ENCODE data around the gene BRIP1. TPM values are rescaled to one million over a fixed set of nuclear protein-coding genes. Genes with fewer than 3 reads are reported as not detected.

The BRIP1 gene
- total RNA-seq, 1 donor from 2014 or later, result 2.4 TPM

- Mint-ChIP-seq H3K4me1 (ENCODE audit: low read depth, unreplicated experiment) (no peaks in the 10 kb centered on the region), H3K9me3 (ENCODE audit: unreplicated experiment) (no peaks in the 10 kb centered on the region), H3K27me3 (ENCODE audit: unreplicated experiment) (no peaks in the 10 kb centered on the region), H3K27ac (ENCODE audit: unreplicated experiment) (no peak overlapping the region), H3K36me3 (ENCODE audit: unreplicated experiment) (no peaks in the 10 kb centered on the region), H3K4me3 (ENCODE audit: unreplicated experiment) (no peak overlapping the region)
- TF ChIP-seq CTCF (IDR thresholded peaks at IDR 0.05; ENCODE audit: partially characterized antibody, unreplicated experiment), result no peak
- no peak for DNase-seq
Observed at GRCh38 chr17:61815863-61816503, 47.3 kb downstream of the BRIP1 start.

DNA sequence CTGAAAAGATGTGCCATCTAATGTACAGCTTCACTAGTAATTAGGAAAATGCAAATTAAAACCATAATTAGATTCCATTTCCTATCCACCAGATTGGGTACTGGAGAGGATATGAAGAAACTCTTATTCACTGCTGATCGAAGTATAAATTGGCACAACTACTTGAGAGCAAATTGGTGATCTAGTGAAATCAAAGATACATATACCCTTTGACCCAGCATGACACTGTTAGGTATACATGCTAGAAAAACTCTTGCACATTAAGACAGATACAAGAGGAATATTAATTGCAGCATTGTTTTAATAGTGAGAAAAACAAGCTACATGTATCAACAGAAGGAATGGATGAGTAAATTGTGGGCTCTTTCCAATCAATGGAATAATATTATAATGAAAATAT is 48.8 kb downstream of the BRIP1 start:
- Mint-ChIP-seq H3K4me1 (ENCODE audit: low read depth, unreplicated experiment) (no peaks in the 10 kb centered on the region), H3K36me3 (ENCODE audit: unreplicated experiment) (no peaks in the 10 kb centered on the region), H3K9me3 (ENCODE audit: unreplicated experiment) (no peaks in the 10 kb centered on the region), H3K4me3 (ENCODE audit: unreplicated experiment) (no peak overlapping the region), H3K27me3 (ENCODE audit: unreplicated experiment) (no peaks in the 10 kb centered on the region), H3K27ac (ENCODE audit: unreplicated experiment) (no peak overlapping the region)
- no peak for TF ChIP-seq CTCF (IDR thresholded peaks at IDR 0.05; ENCODE audit: partially characterized antibody, unreplicated experiment)
- DNase-seq, result no peak

DNA sequence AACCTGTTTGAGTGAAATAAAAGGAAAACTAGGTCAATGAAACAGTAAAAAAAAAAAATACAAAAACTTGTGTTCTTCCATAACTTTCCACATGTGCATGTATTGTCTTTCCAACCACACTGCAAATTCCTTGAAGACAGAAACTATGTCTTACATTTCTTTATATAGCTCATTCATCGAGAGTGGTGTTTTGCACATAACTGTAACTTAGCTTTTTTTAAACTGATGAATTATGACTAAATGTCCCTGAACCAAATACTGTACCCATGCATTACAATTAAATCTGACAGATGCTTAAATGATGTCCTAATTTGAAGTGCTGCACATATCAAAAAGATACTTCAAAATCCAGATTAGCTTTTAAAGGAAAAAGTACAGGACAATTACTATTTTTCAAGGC is 50.1 kb downstream of the BRIP1 start:
- Mint-ChIP-seq H3K4me3 (ENCODE audit: unreplicated experiment) (no peak overlapping the region), H3K36me3 (ENCODE audit: unreplicated experiment) (no peaks in the 10 kb centered on the region), H3K9me3 (ENCODE audit: unreplicated experiment) (no peaks in the 10 kb centered on the region), H3K27ac (ENCODE audit: unreplicated experiment) (no peak overlapping the region), H3K27me3 (ENCODE audit: unreplicated experiment) (no peaks in the 10 kb centered on the region), H3K4me1 (ENCODE audit: low read depth, unreplicated experiment) (no peaks in the 10 kb centered on the region)
- no peak for DNase-seq
- TF ChIP-seq CTCF (IDR thresholded peaks at IDR 0.05; ENCODE audit: partially characterized antibody, unreplicated experiment), result no peak

DNA sequence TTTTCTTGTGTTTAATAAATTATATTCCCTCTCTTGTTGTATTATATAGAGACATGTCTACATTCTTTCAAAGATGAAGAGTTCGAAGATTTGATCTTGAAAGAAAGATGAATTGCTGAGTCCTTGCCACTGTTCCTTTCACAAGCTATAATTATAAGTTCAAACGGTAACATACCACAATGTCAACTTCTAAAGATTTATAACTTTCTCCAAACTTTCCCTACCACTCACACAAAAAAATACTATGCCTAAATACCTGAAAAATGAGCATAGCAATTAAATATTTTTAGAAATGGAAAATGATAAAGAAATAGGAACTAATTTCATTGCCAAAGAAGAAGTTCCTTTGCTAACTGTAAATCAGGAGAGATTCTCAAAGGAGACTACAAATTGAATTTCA is 50.6 kb downstream of the BRIP1 start:
- H3K4me1 Mint-ChIP-seq (ENCODE audit: low read depth, unreplicated experiment), result no peaks in the 10 kb centered on the region

More for the DNA sequence above, 50.6 kb downstream of the BRIP1 start:
- TF ChIP-seq CTCF (IDR thresholded peaks at IDR 0.05; ENCODE audit: partially characterized antibody, unreplicated experiment), result no peak
- H3K4me3 Mint-ChIP-seq (ENCODE audit: unreplicated experiment), result no peak overlapping the region
- no peaks in the 10 kb centered on the region for H3K9me3 Mint-ChIP-seq (ENCODE audit: unreplicated experiment)
- H3K27ac Mint-ChIP-seq (ENCODE audit: unreplicated experiment), result no peak overlapping the region
- H3K36me3 Mint-ChIP-seq (ENCODE audit: unreplicated experiment), result no peaks in the 10 kb centered on the region
- no peaks in the 10 kb centered on the region for H3K27me3 Mint-ChIP-seq (ENCODE audit: unreplicated experiment)
- no peak for DNase-seq

Measured in glutamatergic neuron (in vitro differentiated cells).